Mesendoderm (in vitro differentiated cells): Measurements from ENCODE around the gene DNASE1L1.
A peak's percentile ranks its signal among the peaks of the same experiment; 100 is the strongest.

Source experiments
- DNase-seq: peaks from one replicate; pipeline ENCODE4 v3.0.0; 2013
- H2AK5ac ChIP-seq: 2 replicates; pipeline ENCODE4 v1.6.1; 2013; ENCODE audit warnings: low read length, inconsistent platforms
- H2BK120ac ChIP-seq: 2 replicates; pipeline ENCODE4 v1.6.1; 2013; ENCODE audit warnings: low read depth, mild to moderate bottlenecking, low read length, moderate library complexity, mixed read lengths
- H2BK15ac ChIP-seq: replicated peaks from 2 replicates; pipeline ENCODE4 v1.6.1; 2013; ENCODE audit warnings: low read depth, mild to moderate bottlenecking, moderate library complexity
- H2BK5ac ChIP-seq: 2 replicates; pipeline ENCODE4 v1.6.1; 2013; ENCODE audit warnings: low read length, inconsistent platforms
- H3K18ac ChIP-seq: 2 replicates; pipeline ENCODE4 v1.6.1; 2013; ENCODE audit warnings: mild to moderate bottlenecking, low read length, mixed read lengths
- H3K23ac ChIP-seq: one replicate; pipeline ENCODE4 v1.6.1; 2013; ENCODE audit warnings: low read length
- H3K27ac ChIP-seq: 2 replicates; pipeline ENCODE4 v1.5.1; 2013; ENCODE audit warnings: low read depth, mild to moderate bottlenecking, inconsistent platforms, low read length, moderate library complexity
- H3K27me3 ChIP-seq: 2 replicates; pipeline ENCODE4 v1.6.1; 2013; ENCODE audit warnings: low read length, control low read depth, mild to moderate bottlenecking, inconsistent platforms; ENCODE audit not compliant: insufficient read depth, poor library complexity
- H3K36me3 ChIP-seq: 2 replicates; pipeline ENCODE4 v1.6.1; 2013; ENCODE audit warnings: low read length, inconsistent platforms; ENCODE audit not compliant: control insufficient read depth, insufficient read depth
- H3K4ac ChIP-seq: one replicate; pipeline ENCODE4 v1.6.1; 2013; ENCODE audit warnings: low read depth, mild to moderate bottlenecking, low read length, moderate library complexity
- H3K4me1 ChIP-seq: 2 replicates; pipeline ENCODE4 v1.6.1; 2013; ENCODE audit warnings: low read depth, low read length, inconsistent platforms; ENCODE audit not compliant: control insufficient read depth
- H3K4me2 ChIP-seq: 2 replicates; pipeline ENCODE4 v1.6.1; 2013; ENCODE audit warnings: low read length
- H3K4me3 ChIP-seq: 2 replicates; pipeline ENCODE4 v1.5.1; 2013; ENCODE audit warnings: mild to moderate bottlenecking, low read length
- H3K56ac ChIP-seq: one replicate; pipeline ENCODE4 v1.6.1; 2013; ENCODE audit warnings: low read length
- H3K79me1 ChIP-seq: 2 replicates; pipeline ENCODE4 v1.6.1; 2013; ENCODE audit warnings: low read length, inconsistent platforms
- H3K79me2 ChIP-seq: 2 replicates; pipeline ENCODE4 v1.6.1; 2013; ENCODE audit warnings: mild to moderate bottlenecking, low read length; ENCODE audit not compliant: control insufficient read depth, insufficient read depth
- H3K9ac ChIP-seq: 2 replicates; pipeline ENCODE4 v1.6.1; 2013; ENCODE audit warnings: low read length, inconsistent platforms
- H4K5ac ChIP-seq: one replicate; pipeline ENCODE4 v1.6.1; 2013; ENCODE audit warnings: low read length
- H4K8ac ChIP-seq: one replicate; pipeline ENCODE4 v1.6.1; 2013; ENCODE audit warnings: low read depth, mild to moderate bottlenecking, control low read depth, low read length, moderate library complexity
- WGBS: extraction: QIAGEN DNeasy Blood & Tissue Kit; methylation state at CpG from one replicate; pipeline ENCODE4 v1.1.7; 2013; ENCODE audit warnings: low lambda C conversion rate, missing lambda C conversion rate; ENCODE audit not compliant: insufficient coverage; ENCODE audit errors: extremely low coverage; 5-methylcytosine and 5-hydroxymethylcytosine counted together

The DNASE1L1 gene

GRCh38 chrX:154437971-154438893 is 29.2 kb upstream of the DNASE1L1 start:
- Histone ChIP-seq H4K5ac (no peak overlapping the region), H3K27ac (no peak overlapping the region), H3K79me1 (peaks cover 5% of the 10 kb centered on the region), H3K18ac (no peak overlapping the region), H2BK15ac (no peak overlapping the region), H2AK5ac (no peak overlapping the region), H3K36me3 (peaks cover 2% of the 10 kb centered on the region), H3K4me2 (peak overlapping the region; percentile 39), H3K56ac (peak overlapping the region; percentile 88), H3K4ac (no peak overlapping the region), H3K27me3 (no peaks in the 10 kb centered on the region), H2BK120ac (no peak overlapping the region), H3K23ac (no peak overlapping the region), H3K9ac (peak overlapping the region; percentile 86), H3K4me1 (no peaks in the 10 kb centered on the region), H3K79me2 (peaks cover 17% of the 10 kb centered on the region), H3K4me3 (peak overlapping the region; percentile 61), H4K8ac (no peak overlapping the region), H2BK5ac (no peak overlapping the region)
- no peak for DNase-seq
- WGBS = no CpG with 5 or more reads among the region's 28 CpGs

- H3K27me3 ChIP-seq = no peaks in the 10 kb centered on the region
- H3K18ac ChIP-seq = peak within 1 kb of the TSS; percentile 98
- H2BK120ac ChIP-seq = no peak within 1 kb of the TSS
- peak within 1 kb of the TSS; percentile 39 for H3K4me2 ChIP-seq
- no peak within 1 kb of the TSS for H3K23ac ChIP-seq
- peaks cover 5% of the 10 kb centered on the region for H3K79me1 ChIP-seq
- H2BK15ac ChIP-seq = no peak within 1 kb of the TSS
- WGBS = no CpG with 5 or more reads among the region's 93 CpGs
- H4K5ac ChIP-seq = no peak within 1 kb of the TSS
- no peaks in the 10 kb centered on the region for H3K4me1 ChIP-seq
- no peak within 1 kb of the TSS for H2BK5ac ChIP-seq
- no peak within 1 kb of the TSS for H2AK5ac ChIP-seq
- H3K36me3 ChIP-seq = peaks cover 2% of the 10 kb centered on the region
- H4K8ac ChIP-seq = no peak within 1 kb of the TSS
- H3K27ac ChIP-seq = peak within 1 kb of the TSS; percentile 87
- H3K9ac ChIP-seq = peak within 1 kb of the TSS; percentile 86
- H3K79me2 ChIP-seq = peaks cover 17% of the 10 kb centered on the region
- DNase-seq = peak; percentile 52
- H3K4me3 ChIP-seq = peak within 1 kb of the TSS; percentile 68
- peak within 1 kb of the TSS; percentile 93 for H3K56ac ChIP-seq
- H3K4ac ChIP-seq = peak within 1 kb of the TSS; percentile 92
Measured at GRCh38 chrX:154436983-154437752, 28.1 kb upstream of the DNASE1L1 start, which contains the start of gene GDI1. TSS of gene GDI1 (plus strand) at chrX:154437154. CDS start at chrX:154437255, 101 bp downstream.

- Histone ChIP-seq H3K36me3 (peaks cover 2% of the 10 kb centered on the region), H3K9ac (peak overlapping the region; percentile 86), H3K4ac (peak overlapping the region; percentile 92), H3K23ac (no peak overlapping the region), H4K5ac (no peak overlapping the region), H3K27ac (peak overlapping the region; percentile 87), H3K79me1 (peaks cover 5% of the 10 kb centered on the region), H3K4me1 (no peaks in the 10 kb centered on the region), H4K8ac (no peak overlapping the region), H2BK15ac (no peak overlapping the region), H3K18ac (peak overlapping the region; percentile 98), H3K79me2 (peaks cover 17% of the 10 kb centered on the region), H3K4me2 (peak overlapping the region; percentile 34), H3K56ac (peak overlapping the region; percentile 82), H2BK120ac (no peak overlapping the region), H3K4me3 (peak overlapping the region; percentile 26), H2AK5ac (no peak overlapping the region), H2BK5ac (no peak overlapping the region), H3K27me3 (no peaks in the 10 kb centered on the region)
- WGBS = no CpG with 5 or more reads among the region's 78 CpGs
- peak; percentile 60 for DNase-seq
Measured at GRCh38 chrX:154436374-154436982, 27.4 kb upstream of the DNASE1L1 start.

GRCh38 chrX:154435171-154435733 is 26.2 kb upstream of the DNASE1L1 start:
- no peak overlapping the region for H3K4ac ChIP-seq
- WGBS = no CpG with 5 or more reads among the region's 19 CpGs
- peaks cover 2% of the 10 kb centered on the region for H3K36me3 ChIP-seq
- H3K79me2 ChIP-seq = peaks cover 17% of the 10 kb centered on the region
- H3K4me3 ChIP-seq = no peak overlapping the region
- H3K4me2 ChIP-seq = no peak overlapping the region
- no peak overlapping the region for H3K18ac ChIP-seq
- no peak overlapping the region for H2BK15ac ChIP-seq
- H3K56ac ChIP-seq = no peak overlapping the region
- H3K79me1 ChIP-seq = peaks cover 5% of the 10 kb centered on the region
- H2BK120ac ChIP-seq = no peak overlapping the region
- no peaks in the 10 kb centered on the region for H3K4me1 ChIP-seq
- no peak overlapping the region for H4K8ac ChIP-seq
- H3K27ac ChIP-seq = no peak overlapping the region
- no peak overlapping the region for H4K5ac ChIP-seq
- H3K9ac ChIP-seq = no peak overlapping the region
- DNase-seq = no peak
- no peak overlapping the region for H2BK5ac ChIP-seq
- no peaks in the 10 kb centered on the region for H3K27me3 ChIP-seq
- H3K23ac ChIP-seq = no peak overlapping the region
- H2AK5ac ChIP-seq = no peak overlapping the region

- WGBS = no CpG with 5 or more reads among the region's 7 CpGs
- H3K4me2 ChIP-seq = no peak overlapping the region
- no peak overlapping the region for H3K23ac ChIP-seq
- no peak overlapping the region for H3K9ac ChIP-seq
- H2BK5ac ChIP-seq = no peak overlapping the region
- no peak overlapping the region for H4K5ac ChIP-seq
- H3K36me3 ChIP-seq = no peaks in the 10 kb centered on the region
- no peak overlapping the region for H3K18ac ChIP-seq
- H2AK5ac ChIP-seq = no peak overlapping the region
- H3K4me3 ChIP-seq = no peak overlapping the region
- no peak overlapping the region for H3K4ac ChIP-seq
- H2BK15ac ChIP-seq = no peak overlapping the region
- no peak overlapping the region for H2BK120ac ChIP-seq
- no peaks in the 10 kb centered on the region for H3K4me1 ChIP-seq
- H3K79me1 ChIP-seq = peaks cover 5% of the 10 kb centered on the region
- H3K79me2 ChIP-seq = peaks cover 17% of the 10 kb centered on the region
- H3K27me3 ChIP-seq = no peaks in the 10 kb centered on the region
- H3K56ac ChIP-seq = no peak overlapping the region
- no peak overlapping the region for H3K27ac ChIP-seq
- no peak for DNase-seq
- no peak overlapping the region for H4K8ac ChIP-seq
Measured at GRCh38 chrX:154434394-154435168, 25.5 kb upstream of the DNASE1L1 start.
